SH-SY5Y (cell line): ENCODE data around the gene AIFM3.

Source experiments
- GATA2 ChIP-seq: IDR thresholded peaks from 2 replicates; pipeline ENCODE4 v1.6.1; 2011; ENCODE audit warnings: mild to moderate bottlenecking, low read depth, low read length
- GATA3 ChIP-seq: IDR thresholded peaks from 2 replicates; pipeline ENCODE4 v1.6.1; 2011; ENCODE audit warnings: low read depth, mild to moderate bottlenecking, low read length, moderate library complexity

AIFM3 gene

GRCh38 chr22:20940186-20940651, 26.8 kb upstream of the AIFM3 start:
- TF ChIP-seq GATA2 (no peak), GATA3 (no peak)

- TF ChIP-seq GATA3 (no peak), GATA2 (no peak)
These were observed 26.1 kb upstream of the AIFM3 start for GRCh38 chr22:20940904-20941385.

GRCh38 chr22:20943104-20943933, 23.7 kb upstream of the AIFM3 start:
- no peak for TF ChIP-seq GATA3
- no peak for TF ChIP-seq GATA2

GRCh38 chr22:20944042-20944441, 23.0 kb upstream of the AIFM3 start:
- TF ChIP-seq GATA2 (no peak), GATA3 (no peak)

- TF ChIP-seq GATA3 (no peak), GATA2 (no peak)
These were observed 21.5 kb upstream of the AIFM3 start for GRCh38 chr22:20945578-20945934.

GRCh38 chr22:20946080-20946986, 20.7 kb upstream of the AIFM3 start:
- TF ChIP-seq GATA3: no peak
- no peak for TF ChIP-seq GATA2

- TF ChIP-seq GATA2: no peak
- no peak for TF ChIP-seq GATA3
These were observed 20.1 kb upstream of the AIFM3 start for GRCh38 chr22:20946991-20947390.

GRCh38 chr22:20948450-20948849, 18.6 kb upstream of the AIFM3 start:
- TF ChIP-seq GATA2: no peak
- no peak for TF ChIP-seq GATA3

- no peak for TF ChIP-seq GATA3
These were observed 18.1 kb upstream of the AIFM3 start for GRCh38 chr22:20948989-20949388.

- TF ChIP-seq GATA3 (no peak), GATA2 (no peak)
These were observed 17.3 kb upstream of the AIFM3 start for GRCh38 chr22:20949698-20950183.

- no peak for TF ChIP-seq GATA2
- TF ChIP-seq GATA3: no peak
These were observed 15.7 kb upstream of the AIFM3 start for GRCh38 chr22:20951151-20951931.

- TF ChIP-seq GATA3: no peak
These were observed 15.1 kb upstream of the AIFM3 start for GRCh38 chr22:20951932-20952380.

GRCh38 chr22:20952544-20953341, 14.3 kb upstream of the AIFM3 start:
- TF ChIP-seq GATA3 (no peak), GATA2 (no peak)
